ENCODE measurements around the gene FOXC1.

The FOXC1 gene

GRCh38 chr6:1603708-1604107 is 6.0 kb upstream of the FOXC1 start:
- peak overlapping the region; percentile 86 to 87 for H3K27ac ChIP-seq
- H3K4me3 ChIP-seq = peak overlapping the region; percentile 71
- peak; percentile 76 for DNase-seq (ENCODE audit: low spot score)
- TF ChIP-seq CTCF (IDR thresholded peaks at IDR 0.05) = no peak

GRCh38 chr6:1604158-1605003 is 5.3 kb upstream of the FOXC1 start:
- TF ChIP-seq CTCF (IDR thresholded peaks at IDR 0.05) = peak; percentile 98
- H3K27ac ChIP-seq = peak overlapping the region; percentile 86 to 87
- peak overlapping the region; percentile 71 for H3K4me3 ChIP-seq
- DNase-seq (ENCODE audit: low spot score) = peak; percentile 88

- Histone ChIP-seq H3K27ac (peak overlapping the region; percentile 86 to 87), H3K4me3 (peak overlapping the region; percentile 71)
- no peak for TF ChIP-seq CTCF (IDR thresholded peaks at IDR 0.05)
- DNase-seq (ENCODE audit: low spot score) = peak; percentile 75
Observed at GRCh38 chr6:1605004-1605892, 4.5 kb upstream of the FOXC1 start.

- Histone ChIP-seq H3K27ac (peak overlapping the region in 1 of 2 donors; percentile 39), H3K4me3 (no peak overlapping the region)
- no peak for TF ChIP-seq CTCF (IDR thresholded peaks at IDR 0.05)
- peak; percentile 72 for DNase-seq (ENCODE audit: low spot score)
Observed at GRCh38 chr6:1605893-1606779, 3.6 kb upstream of the FOXC1 start.

- Histone ChIP-seq H3K4me3 (peak overlapping the region; percentile 97), H3K27ac (peak overlapping the region; percentile 98 to 100)
- no peak for TF ChIP-seq CTCF (IDR thresholded peaks at IDR 0.05)
Observed at GRCh38 chr6:1606780-1607515, 2.8 kb upstream of the FOXC1 start.

More at GRCh38 chr6:1606780-1607515, 2.8 kb upstream of the FOXC1 start:
- peak; percentile 77 for DNase-seq (ENCODE audit: low spot score)
